WTC11 (cell line): ENCODE measurements around the gene PPARA.

Experiments
- ESRRA ChIP-seq: sonication (generic); formaldehyde crosslinking; IDR thresholded peaks from 2 replicates; pipeline ENCODE4 v1.8.1; 2022; ENCODE audit warnings: mild to moderate bottlenecking, missing genetic modification reagents, borderline replicate concordance
- JUN ChIP-seq: sonication (generic); formaldehyde crosslinking; IDR thresholded peaks from 2 replicates; pipeline ENCODE4 v1.8.0; 2023; ENCODE audit warnings: mild to moderate bottlenecking, missing genetic modification reagents
- KAT7 ChIP-seq: sonication (generic); formaldehyde crosslinking; IDR thresholded peaks from 2 replicates; pipeline ENCODE4 v1.8.1; 2023; ENCODE audit warnings: missing genetic modification reagents, mild to moderate bottlenecking, borderline replicate concordance
- NFYB ChIP-seq: sonication (generic); formaldehyde crosslinking; conservative IDR thresholded peaks from 2 replicates; pipeline ENCODE4 v1.8.0; 2022; ENCODE audit warnings: low read depth, missing genetic modification reagents
- PRRX2 ChIP-seq: fragments of 250-450 bp; sonication (Bioruptor Pico); IDR thresholded peaks from 2 replicates; pipeline ENCODE4 v1.8.0; 2021; ENCODE audit warnings: mild to moderate bottlenecking
- SMAD3 ChIP-seq: sonication (generic); formaldehyde crosslinking; IDR thresholded peaks from 2 replicates; pipeline ENCODE4 v1.8.0; 2022; ENCODE audit warnings: missing genetic modification reagents, mild to moderate bottlenecking, borderline replicate concordance
- ZNF121 ChIP-seq: sonication (generic); formaldehyde crosslinking; IDR thresholded peaks from 2 replicates; pipeline ENCODE4 v1.8.0; 2023; ENCODE audit warnings: missing genetic modification reagents
- ZNF232 ChIP-seq: sonication (generic); formaldehyde crosslinking; IDR thresholded peaks from 2 replicates; pipeline ENCODE4 v1.8.0; 2022; ENCODE audit warnings: mild to moderate bottlenecking, missing genetic modification reagents
- TF ChIP-seq, protein P1 (sequence below): sonication (generic); formaldehyde crosslinking; IDR thresholded peaks from 2 replicates; pipeline ENCODE4 v1.8.0; 2023; ENCODE audit warnings: missing genetic modification reagents
- TF ChIP-seq, protein P2 (sequence below): fragments of 200-600 bp; IDR thresholded peaks from 2 replicates; pipeline ENCODE4 v1.8.0; 2022; ENCODE audit warnings: antibody characterized with exemption
- TF ChIP-seq, protein P3 (sequence below): sonication (generic); formaldehyde crosslinking; IDR thresholded peaks from 2 replicates; pipeline ENCODE4 v1.8.0; 2022; ENCODE audit warnings: mild to moderate bottlenecking, missing genetic modification reagents
- TF ChIP-seq, protein P4 (sequence below): sonication (generic); formaldehyde crosslinking; IDR thresholded peaks from 2 replicates; pipeline ENCODE4 v1.8.1; 2022; ENCODE audit warnings: missing genetic modification reagents, borderline replicate concordance
- TF ChIP-seq, protein P5 (sequence below): sonication (generic); formaldehyde crosslinking; conservative IDR thresholded peaks from 2 replicates; pipeline ENCODE4 v1.8.1; 2022; ENCODE audit warnings: mild to moderate bottlenecking, missing genetic modification reagents

DNA sequence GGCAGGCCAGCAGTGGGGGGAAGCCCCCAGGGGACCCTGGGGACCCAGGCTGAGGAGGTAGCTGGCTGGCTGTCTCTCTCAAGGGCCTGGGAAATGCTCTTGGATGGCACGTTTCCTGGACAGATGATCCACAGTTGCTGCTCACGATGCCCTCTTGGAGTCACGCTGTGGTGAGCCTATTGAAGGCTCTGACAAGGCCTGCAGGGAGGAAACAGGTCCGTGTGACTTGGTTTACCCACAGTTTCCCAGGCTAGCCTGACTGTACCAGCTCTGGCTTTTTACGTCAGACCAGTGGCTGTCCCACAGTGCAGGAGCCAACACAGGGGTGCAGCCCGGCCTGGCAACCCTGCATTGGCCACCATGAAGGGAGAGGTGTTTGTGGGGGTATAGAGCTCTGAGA, 29.2 kb upstream of the PPARA start:
- TF ChIP-seq, protein P1, sequence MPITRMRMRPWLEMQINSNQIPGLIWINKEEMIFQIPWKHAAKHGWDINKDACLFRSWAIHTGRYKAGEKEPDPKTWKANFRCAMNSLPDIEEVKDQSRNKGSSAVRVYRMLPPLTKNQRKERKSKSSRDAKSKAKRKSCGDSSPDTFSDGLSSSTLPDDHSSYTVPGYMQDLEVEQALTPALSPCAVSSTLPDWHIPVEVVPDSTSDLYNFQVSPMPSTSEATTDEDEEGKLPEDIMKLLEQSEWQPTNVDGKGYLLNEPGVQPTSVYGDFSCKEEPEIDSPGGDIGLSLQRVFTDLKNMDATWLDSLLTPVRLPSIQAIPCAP, result no peak
- no peak for TF ChIP-seq ZNF232 (CRISPR knock-in tag)
- TF ChIP-seq ESRRA (CRISPR knock-in tag), result no peak
- TF ChIP-seq, protein P2, sequence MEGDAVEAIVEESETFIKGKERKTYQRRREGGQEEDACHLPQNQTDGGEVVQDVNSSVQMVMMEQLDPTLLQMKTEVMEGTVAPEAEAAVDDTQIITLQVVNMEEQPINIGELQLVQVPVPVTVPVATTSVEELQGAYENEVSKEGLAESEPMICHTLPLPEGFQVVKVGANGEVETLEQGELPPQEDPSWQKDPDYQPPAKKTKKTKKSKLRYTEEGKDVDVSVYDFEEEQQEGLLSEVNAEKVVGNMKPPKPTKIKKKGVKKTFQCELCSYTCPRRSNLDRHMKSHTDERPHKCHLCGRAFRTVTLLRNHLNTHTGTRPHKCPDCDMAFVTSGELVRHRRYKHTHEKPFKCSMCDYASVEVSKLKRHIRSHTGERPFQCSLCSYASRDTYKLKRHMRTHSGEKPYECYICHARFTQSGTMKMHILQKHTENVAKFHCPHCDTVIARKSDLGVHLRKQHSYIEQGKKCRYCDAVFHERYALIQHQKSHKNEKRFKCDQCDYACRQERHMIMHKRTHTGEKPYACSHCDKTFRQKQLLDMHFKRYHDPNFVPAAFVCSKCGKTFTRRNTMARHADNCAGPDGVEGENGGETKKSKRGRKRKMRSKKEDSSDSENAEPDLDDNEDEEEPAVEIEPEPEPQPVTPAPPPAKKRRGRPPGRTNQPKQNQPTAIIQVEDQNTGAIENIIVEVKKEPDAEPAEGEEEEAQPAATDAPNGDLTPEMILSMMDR, result no peak
- TF ChIP-seq, protein P3, sequence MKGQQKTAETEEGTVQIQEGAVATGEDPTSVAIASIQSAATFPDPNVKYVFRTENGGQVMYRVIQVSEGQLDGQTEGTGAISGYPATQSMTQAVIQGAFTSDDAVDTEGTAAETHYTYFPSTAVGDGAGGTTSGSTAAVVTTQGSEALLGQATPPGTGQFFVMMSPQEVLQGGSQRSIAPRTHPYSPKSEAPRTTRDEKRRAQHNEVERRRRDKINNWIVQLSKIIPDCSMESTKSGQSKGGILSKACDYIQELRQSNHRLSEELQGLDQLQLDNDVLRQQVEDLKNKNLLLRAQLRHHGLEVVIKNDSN (CRISPR knock-in tag), result no peak
- no peak for TF ChIP-seq ZNF121 (CRISPR knock-in tag)
- TF ChIP-seq PRRX2 (CRISPR knock-in tag), result no peak
- TF ChIP-seq, protein P4, sequence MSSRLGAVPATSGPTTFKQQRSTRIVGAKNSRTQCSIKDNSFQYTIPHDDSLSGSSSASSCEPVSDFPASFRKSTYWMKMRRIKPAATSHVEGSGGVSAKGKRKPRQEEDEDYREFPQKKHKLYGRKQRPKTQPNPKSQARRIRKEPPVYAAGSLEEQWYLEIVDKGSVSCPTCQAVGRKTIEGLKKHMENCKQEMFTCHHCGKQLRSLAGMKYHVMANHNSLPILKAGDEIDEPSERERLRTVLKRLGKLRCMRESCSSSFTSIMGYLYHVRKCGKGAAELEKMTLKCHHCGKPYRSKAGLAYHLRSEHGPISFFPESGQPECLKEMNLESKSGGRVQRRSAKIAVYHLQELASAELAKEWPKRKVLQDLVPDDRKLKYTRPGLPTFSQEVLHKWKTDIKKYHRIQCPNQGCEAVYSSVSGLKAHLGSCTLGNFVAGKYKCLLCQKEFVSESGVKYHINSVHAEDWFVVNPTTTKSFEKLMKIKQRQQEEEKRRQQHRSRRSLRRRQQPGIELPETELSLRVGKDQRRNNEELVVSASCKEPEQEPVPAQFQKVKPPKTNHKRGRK, result no peak
- TF ChIP-seq KAT7 (CRISPR knock-in tag), result no peak
- no peak for TF ChIP-seq JUN (CRISPR knock-in tag)
- TF ChIP-seq, protein P5, sequence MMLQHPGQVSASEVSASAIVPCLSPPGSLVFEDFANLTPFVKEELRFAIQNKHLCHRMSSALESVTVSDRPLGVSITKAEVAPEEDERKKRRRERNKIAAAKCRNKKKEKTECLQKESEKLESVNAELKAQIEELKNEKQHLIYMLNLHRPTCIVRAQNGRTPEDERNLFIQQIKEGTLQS (CRISPR knock-in tag), result no peak
- TF ChIP-seq SMAD3, result no peak
- TF ChIP-seq NFYB (CRISPR knock-in tag), result no peak
